ENCODE measurements around the gene E2F4.
A peak's percentile ranks its signal among the peaks of the same experiment; 100 is the strongest.

Gene E2F4

GRCh38 chr16:67238278-67238575, 46.3 kb downstream of the E2F4 start:
- Histone ChIP-seq H2AK5ac (ENCODE audit: low read length) (no peak overlapping the region), H4K5ac (ENCODE audit: low read length) (no peak overlapping the region), H2BK15ac (replicated peaks; ENCODE audit: low read depth) (no peak overlapping the region), H3K4me1 (ENCODE audit: control insufficient read depth, low read depth, low read length) (peaks cover 13% of the 10 kb centered on the region), H3K79me2 (ENCODE audit: control insufficient read depth, insufficient read depth, low read length) (peaks cover 7% of the 10 kb centered on the region), H3K4me3 (ENCODE audit: low read length) (no peak overlapping the region), H3K9ac (ENCODE audit: low read length) (no peak overlapping the region), H3K4ac (ENCODE audit: low read depth, low read length) (no peak overlapping the region), H3K27ac (ENCODE audit: low read depth, low read length) (no peak overlapping the region), H3K23ac (ENCODE audit: low read length) (no peak overlapping the region), H3K4me2 (ENCODE audit: low read length) (no peak overlapping the region), H2BK120ac (ENCODE audit: low read depth, low read length) (no peak overlapping the region), H3K18ac (ENCODE audit: low read length) (no peak overlapping the region), H3K27me3 (ENCODE audit: insufficient read depth, low read length, poor library complexity) (no peaks in the 10 kb centered on the region), H3K79me1 (ENCODE audit: low read length) (peaks cover 5% of the 10 kb centered on the region), H3K36me3 (ENCODE audit: control insufficient read depth, insufficient read depth, low read length) (peaks cover 9% of the 10 kb centered on the region), H4K8ac (ENCODE audit: low read depth, low read length) (no peak overlapping the region), H2BK5ac (ENCODE audit: low read length) (no peak overlapping the region), H3K56ac (ENCODE audit: low read length) (no peak overlapping the region)
- DNase-seq: no peak
- whole genome bisulfite sequencing (ENCODE audit: extremely low coverage, insufficient coverage, low lambda C conversion rate): no CpG with 5 or more reads among the region's 3 CpGs

GRCh38 chr16:67238806-67239470, 47.0 kb downstream of the E2F4 start:
- no CpG with 5 or more reads among the region's 9 CpGs for WGBS (ENCODE audit: extremely low coverage, insufficient coverage, low lambda C conversion rate)
- H2AK5ac ChIP-seq (ENCODE audit: low read length): no peak overlapping the region
- H3K23ac ChIP-seq (ENCODE audit: low read length): no peak overlapping the region
- peaks cover 7% of the 10 kb centered on the region for H3K79me2 ChIP-seq (ENCODE audit: control insufficient read depth, insufficient read depth, low read length)
- H2BK15ac ChIP-seq (replicated peaks; ENCODE audit: low read depth): no peak overlapping the region
- H3K4ac ChIP-seq (ENCODE audit: low read depth, low read length): no peak overlapping the region
- H3K36me3 ChIP-seq (ENCODE audit: control insufficient read depth, insufficient read depth, low read length): peaks cover 8% of the 10 kb centered on the region
- no peak overlapping the region for H3K9ac ChIP-seq (ENCODE audit: low read length)
- no peak overlapping the region for H4K8ac ChIP-seq (ENCODE audit: low read depth, low read length)
- no peak overlapping the region for H3K56ac ChIP-seq (ENCODE audit: low read length)
- peaks cover 13% of the 10 kb centered on the region for H3K4me1 ChIP-seq (ENCODE audit: control insufficient read depth, low read depth, low read length)
- H2BK5ac ChIP-seq (ENCODE audit: low read length): no peak overlapping the region
- H3K4me2 ChIP-seq (ENCODE audit: low read length): no peak overlapping the region
- H3K27ac ChIP-seq (ENCODE audit: low read depth, low read length): no peak overlapping the region
- H3K4me3 ChIP-seq (ENCODE audit: low read length): no peak overlapping the region
- no peak for DNase-seq
- H3K79me1 ChIP-seq (ENCODE audit: low read length): peaks cover 5% of the 10 kb centered on the region
- H3K27me3 ChIP-seq (ENCODE audit: insufficient read depth, low read length, poor library complexity): no peaks in the 10 kb centered on the region
- H4K5ac ChIP-seq (ENCODE audit: low read length): no peak overlapping the region
- H3K18ac ChIP-seq (ENCODE audit: low read length): no peak overlapping the region
- no peak overlapping the region for H2BK120ac ChIP-seq (ENCODE audit: low read depth, low read length)

GRCh38 chr16:67240506-67240905, 48.6 kb downstream of the E2F4 start:
- peaks cover 7% of the 10 kb centered on the region for H3K36me3 ChIP-seq (ENCODE audit: control insufficient read depth, insufficient read depth, low read length)
- no peak overlapping the region for H2BK15ac ChIP-seq (replicated peaks; ENCODE audit: low read depth)
- H2BK120ac ChIP-seq (ENCODE audit: low read depth, low read length): no peak overlapping the region
- H3K79me2 ChIP-seq (ENCODE audit: control insufficient read depth, insufficient read depth, low read length): peaks cover 12% of the 10 kb centered on the region
- H3K56ac ChIP-seq (ENCODE audit: low read length): peak overlapping the region; percentile 1
- H3K23ac ChIP-seq (ENCODE audit: low read length): no peak overlapping the region
- H3K27ac ChIP-seq (ENCODE audit: low read depth, low read length): no peak overlapping the region
- no CpG with 5 or more reads among the region's 4 CpGs for WGBS (ENCODE audit: extremely low coverage, insufficient coverage, low lambda C conversion rate)
- H3K4me1 ChIP-seq (ENCODE audit: control insufficient read depth, low read depth, low read length): peaks cover 21% of the 10 kb centered on the region
- no peak overlapping the region for H4K8ac ChIP-seq (ENCODE audit: low read depth, low read length)
- H3K27me3 ChIP-seq (ENCODE audit: insufficient read depth, low read length, poor library complexity): no peaks in the 10 kb centered on the region
- no peak overlapping the region for H3K9ac ChIP-seq (ENCODE audit: low read length)
- H3K18ac ChIP-seq (ENCODE audit: low read length): peak overlapping the region; percentile 2
- no peak overlapping the region for H3K4me2 ChIP-seq (ENCODE audit: low read length)
- H2AK5ac ChIP-seq (ENCODE audit: low read length): no peak overlapping the region
- peaks cover 12% of the 10 kb centered on the region for H3K79me1 ChIP-seq (ENCODE audit: low read length)
- no peak overlapping the region for H3K4me3 ChIP-seq (ENCODE audit: low read length)
- peak overlapping the region; percentile 7 for H2BK5ac ChIP-seq (ENCODE audit: low read length)
- no peak for DNase-seq
- H3K4ac ChIP-seq (ENCODE audit: low read depth, low read length): peak overlapping the region; percentile 8
- H4K5ac ChIP-seq (ENCODE audit: low read length): no peak overlapping the region

- Histone ChIP-seq H3K9ac (ENCODE audit: low read length) (peak overlapping the region; percentile 53), H3K4me1 (ENCODE audit: control insufficient read depth, low read depth, low read length) (peaks cover 21% of the 10 kb centered on the region), H2BK5ac (ENCODE audit: low read length) (peak overlapping the region; percentile 33), H3K79me1 (ENCODE audit: low read length) (peaks cover 12% of the 10 kb centered on the region), H4K5ac (ENCODE audit: low read length) (no peak overlapping the region), H3K56ac (ENCODE audit: low read length) (peak overlapping the region; percentile 84), H4K8ac (ENCODE audit: low read depth, low read length) (no peak overlapping the region), H3K27ac (ENCODE audit: low read depth, low read length) (peak overlapping the region; percentile 67), H2BK120ac (ENCODE audit: low read depth, low read length) (no peak overlapping the region), H3K18ac (ENCODE audit: low read length) (peak overlapping the region; percentile 2), H3K27me3 (ENCODE audit: insufficient read depth, low read length, poor library complexity) (no peaks in the 10 kb centered on the region), H3K36me3 (ENCODE audit: control insufficient read depth, insufficient read depth, low read length) (peaks cover 2% of the 10 kb centered on the region), H3K23ac (ENCODE audit: low read length) (no peak overlapping the region), H3K79me2 (ENCODE audit: control insufficient read depth, insufficient read depth, low read length) (peaks cover 12% of the 10 kb centered on the region), H2BK15ac (replicated peaks; ENCODE audit: low read depth) (no peak overlapping the region), H3K4me2 (ENCODE audit: low read length) (no peak overlapping the region), H2AK5ac (ENCODE audit: low read length) (no peak overlapping the region), H3K4me3 (ENCODE audit: low read length) (no peak overlapping the region), H3K4ac (ENCODE audit: low read depth, low read length) (peak overlapping the region; percentile 63)
- DNase-seq: peak; percentile 84
- no CpG with 5 or more reads among the region's 10 CpGs for WGBS (ENCODE audit: extremely low coverage, insufficient coverage, low lambda C conversion rate)
Measured at GRCh38 chr16:67241008-67241900, 49.3 kb downstream of the E2F4 start.

GRCh38 chr16:67242138-67242730, 50.3 kb downstream of the E2F4 start:
- Histone ChIP-seq H3K9ac (ENCODE audit: low read length) (no peak overlapping the region), H3K27ac (ENCODE audit: low read depth, low read length) (no peak overlapping the region), H2BK5ac (ENCODE audit: low read length) (no peak overlapping the region), H3K79me2 (ENCODE audit: control insufficient read depth, insufficient read depth, low read length) (peaks cover 12% of the 10 kb centered on the region), H3K56ac (ENCODE audit: low read length) (peak overlapping the region; percentile 68), H2AK5ac (ENCODE audit: low read length) (no peak overlapping the region), H3K4me2 (ENCODE audit: low read length) (no peak overlapping the region), H2BK15ac (replicated peaks; ENCODE audit: low read depth) (no peak overlapping the region), H2BK120ac (ENCODE audit: low read depth, low read length) (no peak overlapping the region), H3K4me1 (ENCODE audit: control insufficient read depth, low read depth, low read length) (peaks cover 21% of the 10 kb centered on the region), H3K23ac (ENCODE audit: low read length) (no peak overlapping the region), H3K4ac (ENCODE audit: low read depth, low read length) (no peak overlapping the region), H3K18ac (ENCODE audit: low read length) (no peak overlapping the region), H3K36me3 (ENCODE audit: control insufficient read depth, insufficient read depth, low read length) (no peaks in the 10 kb centered on the region), H3K4me3 (ENCODE audit: low read length) (no peak overlapping the region), H3K79me1 (ENCODE audit: low read length) (peaks cover 12% of the 10 kb centered on the region), H3K27me3 (ENCODE audit: insufficient read depth, low read length, poor library complexity) (no peaks in the 10 kb centered on the region), H4K5ac (ENCODE audit: low read length) (no peak overlapping the region), H4K8ac (ENCODE audit: low read depth, low read length) (no peak overlapping the region)
- no CpG with 5 or more reads among the region's 4 CpGs for WGBS (ENCODE audit: extremely low coverage, insufficient coverage, low lambda C conversion rate)
- no peak for DNase-seq

Measured in mesendoderm (in vitro differentiated cells).